Measurements from ENCODE around the gene CACNA2D1.
"Not testable (repeated sequence)": the region's sequence is repeated elsewhere in the genome, so short reads cannot be mapped to it uniquely, and the experiment has no call there.

Gene CACNA2D1

GRCh38 chr7:82021036-82021435, 422.5 kb downstream of the CACNA2D1 start:
- no peak for DNase-seq

- DNase-seq: no peak
Observed at GRCh38 chr7:82019551-82020475, 423.8 kb downstream of the CACNA2D1 start.

- DNase-seq: no peak
Observed at GRCh38 chr7:82018226-82018625, 425.4 kb downstream of the CACNA2D1 start.

- DNase-seq: no peak
Observed at GRCh38 chr7:82017334-82017943, 426.1 kb downstream of the CACNA2D1 start.

- DNase-seq: no peak
Observed at GRCh38 chr7:82015751-82016150, 427.8 kb downstream of the CACNA2D1 start.

GRCh38 chr7:82014574-82014973, 429.0 kb downstream of the CACNA2D1 start:
- not testable (repeated sequence) for DNase-seq

GRCh38 chr7:82012453-82012852, 431.1 kb downstream of the CACNA2D1 start:
- DNase-seq: no peak

GRCh38 chr7:82010416-82010815, 433.2 kb downstream of the CACNA2D1 start:
- no peak for DNase-seq

GRCh38 chr7:82007315-82007714, 436.3 kb downstream of the CACNA2D1 start:
- DNase-seq: no peak

GRCh38 chr7:82005056-82005455, 438.5 kb downstream of the CACNA2D1 start:
- DNase-seq: no peak

GRCh38 chr7:81993186-81993585, 450.4 kb downstream of the CACNA2D1 start:
- DNase-seq: no peak

GRCh38 chr7:81990395-81990794, 453.2 kb downstream of the CACNA2D1 start:
- no peak for DNase-seq

GRCh38 chr7:81986723-81987470, 456.7 kb downstream of the CACNA2D1 start:
- no peak for DNase-seq

- DNase-seq: no peak
Observed at GRCh38 chr7:81983406-81983805, 460.2 kb downstream of the CACNA2D1 start.

GRCh38 chr7:81973117-81973516, 470.5 kb downstream of the CACNA2D1 start:
- no peak for DNase-seq

- no peak for DNase-seq
Observed at GRCh38 chr7:81960026-81960425, 483.6 kb downstream of the CACNA2D1 start.

- no peak for DNase-seq
Observed at GRCh38 chr7:81957517-81957916, 486.1 kb downstream of the CACNA2D1 start.

- no peak for DNase-seq
Observed at GRCh38 chr7:81956520-81956919, 487.1 kb downstream of the CACNA2D1 start.

- DNase-seq: no peak
Observed at GRCh38 chr7:81949306-81949705, 494.3 kb downstream of the CACNA2D1 start.

- DNase-seq: no peak
Observed at GRCh38 chr7:81944058-81944457, 499.5 kb downstream of the CACNA2D1 start.

- DNase-seq: no peak
Observed at GRCh38 chr7:81937091-81937490, 506.5 kb downstream of the CACNA2D1 start.

- DNase-seq: no peak
Observed at GRCh38 chr7:81934596-81935301, 508.8 kb downstream of the CACNA2D1 start.

GRCh38 chr7:81932936-81933335, 510.6 kb downstream of the CACNA2D1 start:
- no peak for DNase-seq
